Measurements from ENCODE around the gene SRP14.
"Not testable (repeated sequence)": the region's sequence is repeated elsewhere in the genome, so short reads cannot be mapped to it uniquely, and the experiment has no call there.

- TF ChIP-seq CTCF, POLR2A (IDR thresholded peaks at IDR 0.05): not testable (repeated sequence)
Measured at GRCh38 chr15:40035182-40035581, 3.8 kb downstream of the SRP14 start.
